ENCODE measurements around the gene LMBR1. TPM values are rescaled to one million over a fixed set of nuclear protein-coding genes. Genes with fewer than 3 reads are reported as not detected.
"Not testable (repeated sequence)": the region's sequence is repeated elsewhere in the genome, so short reads cannot be mapped to it uniquely, and the experiment has no call there.

The LMBR1 gene
- polyA plus RNA-seq (2012; ENCODE audit: insufficient read depth, insufficient read length), result 36.3 TPM

GRCh38 chr7:156892821-156893706, at the start of gene LMBR1:
Gene LMBR1 (minus strand): TSS chr7:156893183. CDS start chr7:156892993, 190 bp downstream.
- H3K4me3 ChIP-seq (ENCODE audit: low read length), result peak within 1 kb of the TSS; percentile 83
- DNase-seq (ENCODE audit: low read depth, low spot score), result peak; percentile 90

DNA sequence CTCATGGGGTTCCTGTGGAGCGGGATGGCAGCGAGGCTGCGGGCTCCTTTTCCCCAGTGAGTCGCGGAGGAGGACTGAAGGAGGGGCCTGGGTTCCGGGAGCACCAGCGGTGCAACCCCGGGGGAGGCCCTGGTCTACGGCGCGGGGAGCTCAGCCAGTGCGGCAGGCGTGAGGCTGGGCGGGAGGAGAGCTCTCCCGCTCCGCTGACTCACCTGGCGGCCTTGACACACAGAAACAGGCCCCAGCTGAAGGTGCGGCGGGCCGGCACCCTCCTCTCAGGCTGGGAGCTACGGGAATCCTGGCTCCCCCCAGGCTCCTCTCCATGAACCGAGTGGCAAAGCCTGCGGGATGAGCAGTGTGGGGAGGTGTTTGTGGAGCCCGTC, 49.7 kb upstream of the LMBR1 start:
- DNase-seq (ENCODE audit: low read depth, low spot score), result no peak
- H3K4me3 ChIP-seq (ENCODE audit: low read length), result no peak overlapping the region

- DNase-seq (ENCODE audit: low read depth, low spot score), result no peak
Observed at GRCh38 chr7:156941393-156942182, 48.6 kb upstream of the LMBR1 start.

GRCh38 chr7:156940421-156941122, 47.6 kb upstream of the LMBR1 start:
- no peak overlapping the region for H3K4me3 ChIP-seq (ENCODE audit: low read length)
- DNase-seq (ENCODE audit: low read depth, low spot score), result no peak

More at GRCh38 chr7:156941393-156942182, 48.6 kb upstream of the LMBR1 start:
- no peak overlapping the region for H3K4me3 ChIP-seq (ENCODE audit: low read length)

GRCh38 chr7:156936766-156937165, 43.8 kb upstream of the LMBR1 start:
- DNase-seq (ENCODE audit: low read depth, low spot score); H3K4me3 ChIP-seq (ENCODE audit: low read length): not testable (repeated sequence)

DNA sequence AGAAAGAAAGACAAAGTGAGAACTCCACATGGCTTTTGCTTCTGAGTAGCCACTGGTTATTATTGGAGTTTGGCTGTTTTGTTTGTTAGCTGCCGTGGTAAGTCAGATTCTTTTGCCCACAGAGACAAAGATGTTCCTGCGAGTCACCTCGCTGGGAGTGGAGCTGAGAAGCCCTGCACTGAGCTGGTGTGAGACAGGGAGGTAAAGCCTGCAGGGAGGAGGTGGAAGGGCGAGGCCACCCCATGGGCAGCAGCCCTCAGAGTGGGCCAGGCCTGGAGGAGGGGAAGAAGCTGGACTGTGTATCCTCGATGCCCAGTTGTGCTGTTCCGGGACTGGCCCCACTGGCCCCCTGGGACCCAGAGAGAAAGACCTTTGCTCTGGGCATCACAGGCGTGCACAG, 42.3 kb upstream of the LMBR1 start:
- DNase-seq (ENCODE audit: low read depth, low spot score), result no peak
- no peak overlapping the region for H3K4me3 ChIP-seq (ENCODE audit: low read length)

DNA sequence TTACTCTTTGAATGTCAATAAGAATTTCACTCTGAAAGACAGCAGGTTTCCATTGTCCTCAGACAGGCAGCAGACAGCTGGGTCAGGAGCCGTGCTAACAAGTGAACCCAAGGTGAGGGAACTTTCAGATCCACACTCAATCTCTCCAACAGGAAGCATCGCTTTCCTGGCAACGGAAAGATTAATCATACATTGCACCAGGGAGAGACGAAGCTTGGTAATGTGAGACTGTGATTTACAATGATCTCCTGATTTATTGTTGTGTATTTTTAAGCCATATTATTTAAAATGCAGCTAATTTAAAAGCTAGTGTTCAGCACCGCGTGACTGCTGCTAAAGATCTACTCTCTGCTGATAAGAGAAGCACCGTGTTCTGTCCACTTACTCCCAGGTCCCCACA, 39.0 kb upstream of the LMBR1 start:
- H3K4me3 ChIP-seq (ENCODE audit: low read length), result no peak overlapping the region
- no peak for DNase-seq (ENCODE audit: low read depth, low spot score)

GRCh38 chr7:156929789-156930539, 37.0 kb upstream of the LMBR1 start:
- H3K4me3 ChIP-seq (ENCODE audit: low read length), result no peak overlapping the region
- no peak for DNase-seq (ENCODE audit: low read depth, low spot score)

DNA sequence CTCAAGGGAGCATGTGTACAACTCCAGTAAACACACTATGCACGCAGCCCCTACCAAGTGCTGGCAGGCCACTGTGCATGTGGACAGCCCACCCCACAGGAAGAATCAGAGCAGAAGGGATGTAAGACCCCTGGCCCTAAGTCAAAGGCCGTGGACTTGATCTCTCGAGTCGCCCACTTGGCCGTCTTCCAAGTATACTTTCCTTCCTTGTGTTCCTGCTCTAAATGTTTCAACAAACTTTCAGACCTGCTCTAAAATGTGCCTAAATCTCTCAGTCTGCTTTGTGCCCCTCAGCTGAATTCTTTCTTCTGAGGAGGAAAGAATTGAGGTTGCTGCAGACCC, 35.4 kb upstream of the LMBR1 start:
- H3K4me3 ChIP-seq (ENCODE audit: low read length), result no peak overlapping the region
- DNase-seq (ENCODE audit: low read depth, low spot score), result no peak

DNA sequence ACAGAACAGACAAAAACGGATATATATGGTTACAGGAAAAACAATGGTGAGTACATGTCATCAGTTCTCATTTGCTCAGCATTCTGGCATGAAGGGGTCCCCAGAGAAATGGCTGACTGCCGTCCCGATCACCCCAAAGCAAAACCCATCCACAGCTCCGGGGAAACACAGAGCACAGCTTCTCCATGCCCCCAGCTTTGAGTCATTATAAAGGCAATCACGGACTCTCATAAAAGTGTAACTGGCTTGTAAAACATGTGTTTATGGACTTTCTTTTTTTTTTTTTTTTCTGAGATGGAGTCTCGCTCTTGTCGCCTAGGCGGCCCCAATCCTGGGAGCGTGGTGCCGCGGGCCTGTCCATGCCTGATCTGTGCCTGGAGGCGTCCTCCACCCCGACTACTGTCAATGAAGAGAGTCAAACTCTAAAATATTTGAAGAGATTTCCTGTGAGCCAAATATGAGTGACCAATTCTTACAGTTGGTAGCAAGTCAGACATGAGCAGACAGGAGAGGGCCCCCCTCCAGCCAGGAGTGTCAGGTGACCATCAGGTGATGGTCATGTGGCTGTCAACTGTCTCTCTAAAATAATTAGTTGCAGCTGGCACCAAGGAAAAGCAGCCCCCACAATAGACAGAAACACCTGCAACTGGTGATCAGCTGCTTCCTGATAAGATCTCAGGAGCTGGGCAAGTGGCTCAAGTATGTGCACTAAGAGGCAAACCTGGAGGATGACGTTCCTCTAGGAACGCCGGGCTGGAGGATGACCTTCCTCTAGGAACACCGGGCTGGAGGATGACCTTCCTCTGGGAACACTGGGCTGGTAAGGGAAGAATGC, 34.8 kb upstream of the LMBR1 start:
- no peak overlapping the region for H3K4me3 ChIP-seq (ENCODE audit: low read length)
- DNase-seq (ENCODE audit: low read depth, low spot score), result no peak

- DNase-seq (ENCODE audit: low read depth, low spot score); H3K4me3 ChIP-seq (ENCODE audit: low read length): not testable (repeated sequence)
Observed at GRCh38 chr7:156925821-156926220, 32.8 kb upstream of the LMBR1 start.

DNA sequence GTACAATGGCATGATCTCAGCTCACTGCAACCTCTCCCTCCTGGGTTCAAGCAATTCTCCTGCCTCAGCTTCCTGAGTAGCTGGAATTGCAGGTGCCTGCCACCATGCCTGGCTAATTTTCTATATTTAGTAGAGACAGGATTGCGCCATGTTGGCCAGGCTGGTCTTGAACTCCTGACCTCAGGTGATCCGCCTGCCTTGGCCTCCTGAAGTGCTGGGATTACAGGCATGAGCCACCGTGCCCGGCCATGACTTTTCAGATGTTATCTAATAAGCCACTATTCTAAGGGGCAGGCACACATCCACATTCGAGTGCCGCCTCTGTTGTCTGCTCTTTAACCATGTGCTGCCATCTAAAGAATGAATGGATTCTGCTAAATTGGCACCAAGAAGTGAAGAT, 29.3 kb upstream of the LMBR1 start:
- not testable (repeated sequence) for H3K4me3 ChIP-seq (ENCODE audit: low read length); DNase-seq (ENCODE audit: low read depth, low spot score)

DNA sequence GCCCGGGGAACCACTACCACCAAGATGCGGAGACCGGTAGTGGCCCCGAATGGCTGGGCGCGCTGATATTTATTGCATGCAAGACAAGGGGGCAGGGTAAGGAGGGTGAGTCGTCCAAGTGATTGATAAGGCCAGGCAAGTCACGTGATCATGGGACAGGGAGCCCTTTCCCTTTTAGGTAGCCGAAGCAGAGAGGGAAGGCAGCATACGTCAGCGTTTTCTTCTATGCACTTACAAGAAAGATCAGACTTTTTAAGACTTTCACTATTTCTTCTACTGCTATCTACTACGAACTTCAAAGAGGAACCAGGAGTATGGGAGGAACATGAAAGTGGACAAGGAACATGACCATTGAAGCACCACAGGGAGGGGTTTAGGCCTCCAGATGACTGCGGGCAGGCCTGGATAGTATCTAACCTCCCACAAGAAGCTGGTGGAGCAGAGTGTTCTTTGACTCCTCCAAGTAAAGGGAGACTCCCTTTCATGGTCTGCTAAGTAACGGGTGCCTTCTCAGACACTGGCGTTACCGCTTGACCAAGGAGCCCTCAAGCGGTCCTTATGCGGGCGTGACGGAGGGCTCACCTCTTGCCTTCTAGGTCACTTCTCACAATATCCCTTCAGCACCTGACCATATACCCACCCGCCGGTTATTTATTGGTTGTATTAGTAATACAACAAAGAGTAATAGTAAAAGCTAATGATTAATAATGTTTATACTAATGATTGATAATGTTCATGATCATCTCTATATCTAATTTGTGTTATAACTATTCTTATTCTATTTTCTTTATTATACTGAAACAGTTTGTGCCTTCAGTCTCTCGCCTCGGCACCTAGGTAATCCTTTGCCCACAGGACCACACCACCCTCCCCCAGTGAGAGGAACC, 27.7 kb upstream of the LMBR1 start:
- H3K4me3 ChIP-seq (ENCODE audit: low read length), result not testable (repeated sequence)

DNA sequence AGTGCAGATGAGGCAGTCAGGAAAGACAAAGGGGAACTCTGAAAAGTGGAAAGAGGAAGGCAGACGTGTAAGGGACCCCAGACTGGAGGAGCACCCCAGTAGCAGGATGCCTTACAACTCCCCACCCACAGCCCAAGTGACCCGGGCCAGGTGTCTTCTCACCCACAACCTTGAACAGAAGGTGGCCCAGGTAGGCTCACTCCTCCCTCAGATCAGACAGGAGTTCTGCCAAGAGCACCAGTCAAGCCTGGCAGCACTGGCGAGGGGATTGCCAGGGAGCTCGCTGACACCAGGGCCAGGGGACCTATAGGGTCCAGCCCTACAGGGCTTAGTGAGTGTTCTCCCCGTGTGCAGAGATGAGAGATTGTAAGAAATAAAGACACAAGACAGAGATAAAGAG, 27.1 kb upstream of the LMBR1 start:
- DNase-seq (ENCODE audit: low read depth, low spot score), result no peak
- H3K4me3 ChIP-seq (ENCODE audit: low read length), result no peak overlapping the region

More for the DNA sequence above, 27.7 kb upstream of the LMBR1 start:
- not testable (repeated sequence) for DNase-seq (ENCODE audit: low read depth, low spot score)

DNA sequence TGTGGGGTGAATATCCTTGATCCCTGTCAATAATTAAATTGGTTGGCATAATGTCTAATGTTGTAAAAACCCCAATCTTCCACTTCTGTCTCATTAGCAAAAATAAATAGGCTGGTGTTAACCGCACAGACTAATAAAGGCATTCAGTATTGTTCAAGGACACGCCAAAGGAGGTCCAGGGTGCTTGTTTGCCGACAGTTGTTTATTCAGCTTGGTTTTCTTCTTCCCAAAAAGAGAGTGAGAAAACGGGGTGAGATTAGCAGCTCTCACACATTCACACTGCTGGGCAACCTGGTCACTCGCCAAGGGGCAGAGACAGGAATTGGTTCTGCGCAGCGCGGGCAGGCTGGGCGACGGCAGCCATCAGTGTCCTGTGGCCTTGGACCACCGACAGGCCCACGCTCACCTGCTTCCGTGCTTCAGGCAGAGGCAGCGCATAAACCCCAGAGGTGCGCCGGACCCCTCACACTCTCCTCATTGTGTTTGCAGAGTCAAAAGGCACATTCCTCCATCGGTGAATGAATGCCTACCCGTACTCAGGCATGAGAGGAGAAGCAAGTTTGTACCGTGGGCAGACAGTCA, 26.2 kb upstream of the LMBR1 start:
- H3K4me3 ChIP-seq (ENCODE audit: low read length), result no peak overlapping the region
- no peak for DNase-seq (ENCODE audit: low read depth, low spot score)

- DNase-seq (ENCODE audit: low read depth, low spot score), result no peak
- H3K4me3 ChIP-seq (ENCODE audit: low read length), result no peak overlapping the region
Observed at GRCh38 chr7:156918635-156919034, 25.7 kb upstream of the LMBR1 start.

Data from Jurkat, Clone E6-1 (cell line).